Endodermal cell (in vitro differentiated cells): ENCODE results near the gene GYG1. TPM values are rescaled to one million over a fixed set of nuclear protein-coding genes. Genes with fewer than 3 reads are reported as not detected.

Experiments
- DNase-seq: peaks from one replicate; pipeline ENCODE4 v3.0.0-alpha.2; 2017
- H3K27ac ChIP-seq: 2 replicates; pipeline ENCODE4 v1.5.1; 2013; ENCODE audit warnings: mild to moderate bottlenecking, low read depth, low read length, moderate library complexity
- H3K27me3 ChIP-seq: 2 replicates; pipeline ENCODE4 v1.6.1; 2013; ENCODE audit warnings: mild to moderate bottlenecking, low read length, moderate library complexity; ENCODE audit not compliant: insufficient read depth, control insufficient read depth, poor library complexity, severe bottlenecking
- H3K36me3 ChIP-seq: 2 replicates; pipeline ENCODE4 v1.7.0; 2013; ENCODE audit warnings: mild to moderate bottlenecking, low read length, moderate library complexity; ENCODE audit not compliant: control insufficient read depth, insufficient read depth
- H3K4me1 ChIP-seq: one replicate; pipeline ENCODE4 v1.7.0; 2013; ENCODE audit warnings: low read length; ENCODE audit not compliant: control insufficient read depth, insufficient read depth
- H3K4me3 ChIP-seq: 2 replicates; pipeline ENCODE4 v1.5.1; 2013; ENCODE audit warnings: mild to moderate bottlenecking, low read length, moderate library complexity
- H3K9ac ChIP-seq: 2 replicates; pipeline ENCODE4 v1.6.1; 2013; ENCODE audit warnings: mild to moderate bottlenecking, low read length, moderate library complexity; ENCODE audit not compliant: poor library complexity, severe bottlenecking; ENCODE audit errors: extremely low read depth
- H3K9me3 ChIP-seq: 2 replicates; pipeline ENCODE4 v1.6.1; 2013; ENCODE audit warnings: mild to moderate bottlenecking, low read length, moderate library complexity; ENCODE audit not compliant: control insufficient read depth
- H3K27ac Mint-ChIP-seq: 2 replicates; pipeline ENCODE4 v1.8.0; 2020; ENCODE audit warnings: mixed read lengths
- H3K27me3 Mint-ChIP-seq: 2 replicates; pipeline ENCODE4 v1.8.0; 2021; ENCODE audit warnings: mild to moderate bottlenecking, mixed read lengths; ENCODE audit not compliant: insufficient read depth
- H3K36me3 Mint-ChIP-seq: 2 replicates; pipeline ENCODE4 v1.8.0; 2020; ENCODE audit warnings: low read depth, mixed read lengths
- H3K4me1 Mint-ChIP-seq: 2 replicates; pipeline ENCODE4 v1.8.0; 2020; ENCODE audit warnings: mixed read lengths
- H3K4me3 Mint-ChIP-seq: 2 replicates; pipeline ENCODE4 v1.8.0; 2020; ENCODE audit warnings: mild to moderate bottlenecking, moderate library complexity, mixed read lengths
- H3K9me3 Mint-ChIP-seq: 2 replicates; pipeline ENCODE4 v1.8.0; 2020; ENCODE audit warnings: mild to moderate bottlenecking, mixed read lengths
- CTCF ChIP-seq: fragments of 200-600 bp; sonication (generic); conservative IDR thresholded peaks from 2 replicates; pipeline ENCODE4 v1.5.0; 2021; ENCODE audit warnings: antibody characterized with exemption, mild to moderate bottlenecking
- WGBS, 2 experiments: methylation state at CpG; one replicate each; pipeline versions ENCODE4 v1.1.5 to v1.1.7; 2013; ENCODE audit warnings: missing lambda C conversion rate in 2 of 2, mixed read lengths in 1 of 2; ENCODE audit not compliant: insufficient coverage in 1 of 2, insufficient read length in 1 of 2; 5-methylcytosine and 5-hydroxymethylcytosine counted together
- total RNA-seq, 2 donors: library from RNA; stranded (reverse); fragmentation: NEBNext Ultra II Directional in 1 of 2; extraction: Animal tissue kit (Norgen Biotek cat#: 25700) in 1 of 2; gene quantifications; 2 replicates in 1 of 2; 3 replicates in 1 of 2; pipeline ENCODE4 v1.2.1, GENCODE V29; 2021

The GYG1 gene
- total RNA-seq, 2 donors from 2014 or later: 22.2 to 30.6 TPM

- DNase-seq: no peak
- H3K4me3 Mint-ChIP-seq: no peak overlapping the region
Measured at GRCh38 chr3:149031096-149031495, 39.8 kb downstream of the GYG1 start.

GRCh38 chr3:149037684-149038083, 46.3 kb downstream of the GYG1 start:
- no peak overlapping the region for H3K4me3 ChIP-seq
- DNase-seq: no peak
- Mint-ChIP-seq H3K27ac (no peak overlapping the region), H3K9me3 (no peaks in the 10 kb centered on the region), H3K27me3 (no peaks in the 10 kb centered on the region), H3K4me3 (no peak overlapping the region), H3K36me3 (peaks cover 71% of the 10 kb centered on the region), H3K4me1 (no peaks in the 10 kb centered on the region)
- H3K27me3 ChIP-seq: no peaks in the 10 kb centered on the region
- H3K27ac ChIP-seq: no peak overlapping the region
- H3K4me1 ChIP-seq: no peaks in the 10 kb centered on the region
- peaks cover 87% of the 10 kb centered on the region for H3K36me3 ChIP-seq
- no peak for TF ChIP-seq CTCF
- H3K9ac ChIP-seq: no peak overlapping the region
- 89 to 98% methylated on average over 4 of the region's 4 CpGs for WGBS, 2 experiments
- no peaks in the 10 kb centered on the region for H3K9me3 ChIP-seq

More at GRCh38 chr3:149031096-149031495, 39.8 kb downstream of the GYG1 start:
- no peak overlapping the region for H3K27ac ChIP-seq
- peaks cover 73% of the 10 kb centered on the region for H3K36me3 Mint-ChIP-seq
- H3K27ac Mint-ChIP-seq: no peak overlapping the region
- no peak for TF ChIP-seq CTCF
- peaks cover 2% of the 10 kb centered on the region for H3K9me3 ChIP-seq
- no CpG with 5 or more reads among the region's 2 CpGs for WGBS, 2 experiments
- peaks cover 80% of the 10 kb centered on the region for H3K36me3 ChIP-seq
- no peak overlapping the region for H3K4me3 ChIP-seq
- H3K4me1 ChIP-seq: no peaks in the 10 kb centered on the region
- no peaks in the 10 kb centered on the region for H3K27me3 ChIP-seq
- H3K4me1 Mint-ChIP-seq: peaks cover 8% of the 10 kb centered on the region
- H3K9me3 Mint-ChIP-seq: no peaks in the 10 kb centered on the region
- no peak overlapping the region for H3K9ac ChIP-seq
- H3K27me3 Mint-ChIP-seq: no peaks in the 10 kb centered on the region

DNA sequence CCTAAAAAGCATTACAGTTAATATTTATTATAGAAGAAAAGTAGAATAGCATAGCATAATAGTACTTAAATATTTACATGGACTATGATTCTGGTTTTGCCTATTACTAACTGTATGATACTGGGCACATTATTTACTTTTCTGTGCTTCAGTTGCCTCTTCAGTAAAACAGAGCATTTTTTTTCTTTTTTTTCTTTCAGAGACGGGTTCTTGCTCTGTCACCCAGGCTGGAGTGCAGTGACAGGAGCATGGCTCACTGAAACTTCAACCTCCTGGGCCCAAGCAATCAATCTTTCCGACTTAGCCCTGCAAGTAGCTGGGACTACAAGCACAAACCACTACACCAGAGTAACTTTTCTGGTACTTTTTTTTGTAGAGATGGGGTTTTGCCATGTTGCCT, 47.0 kb downstream of the GYG1 start:
- Mint-ChIP-seq H3K9me3 (no peaks in the 10 kb centered on the region), H3K4me1 (no peaks in the 10 kb centered on the region), H3K27me3 (no peaks in the 10 kb centered on the region), H3K36me3 (peaks cover 70% of the 10 kb centered on the region), H3K4me3 (no peak overlapping the region), H3K27ac (no peak overlapping the region)
- WGBS, 2 experiments: 88 to 100% methylated on average over 1 to 2 of the region's 2 CpGs
- DNase-seq: no peak
- H3K9me3 ChIP-seq: no peaks in the 10 kb centered on the region
- H3K27ac ChIP-seq: no peak overlapping the region
- TF ChIP-seq CTCF: no peak
- peaks cover 88% of the 10 kb centered on the region for H3K36me3 ChIP-seq
- no peak overlapping the region for H3K9ac ChIP-seq
- H3K4me1 ChIP-seq: no peaks in the 10 kb centered on the region
- no peak overlapping the region for H3K4me3 ChIP-seq
- H3K27me3 ChIP-seq: no peaks in the 10 kb centered on the region
